GM23338 (cell line): ENCODE data around the gene TRAPPC12.

Experiments
- CTCF ChIP-seq, 2 experiments: fragments of 200-600 bp in 1 of 2; sonication (generic) in 1 of 2; conservative IDR thresholded peaks; 2 replicates each; pipeline versions ENCODE4 v1.5.1 to v1.6.1; 2016 to 2017; ENCODE audit warnings: antibody characterized with exemption in 2 of 2, low read depth in 2 of 2, mild to moderate bottlenecking in 2 of 2, moderate library complexity in 1 of 2
- EZH2 ChIP-seq: fragments of 200-600 bp; sonication (generic); IDR thresholded peaks from one replicate; pipeline ENCODE4 v1.8.0; 2017; ENCODE audit warnings: antibody characterized with exemption, mild to moderate bottlenecking, low read depth; ENCODE audit not compliant: unreplicated experiment
- JUNB ChIP-seq: IDR thresholded peaks from one replicate; pipeline ENCODE4 v1.6.1; 2016; ENCODE audit warnings: antibody characterized with exemption; ENCODE audit not compliant: unreplicated experiment
- POLR2AphosphoS5 ChIP-seq: IDR thresholded peaks from 2 replicates; pipeline ENCODE4 v1.6.1; 2016; ENCODE audit warnings: antibody characterized with exemption, low read depth

GRCh38 chr2:3449086-3449485 lies 69.6 kb downstream of the TRAPPC12 start:
- TF ChIP-seq CTCF (conservative IDR thresholded peaks at IDR 0.05; ENCODE audit: low read depth in 2 of 2) = no peak
- no peak for TF ChIP-seq POLR2AphosphoS5
- TF ChIP-seq EZH2 = no peak
- TF ChIP-seq JUNB = no peak
